ENCODE measurements around the gene PLA2G3.

DNA sequence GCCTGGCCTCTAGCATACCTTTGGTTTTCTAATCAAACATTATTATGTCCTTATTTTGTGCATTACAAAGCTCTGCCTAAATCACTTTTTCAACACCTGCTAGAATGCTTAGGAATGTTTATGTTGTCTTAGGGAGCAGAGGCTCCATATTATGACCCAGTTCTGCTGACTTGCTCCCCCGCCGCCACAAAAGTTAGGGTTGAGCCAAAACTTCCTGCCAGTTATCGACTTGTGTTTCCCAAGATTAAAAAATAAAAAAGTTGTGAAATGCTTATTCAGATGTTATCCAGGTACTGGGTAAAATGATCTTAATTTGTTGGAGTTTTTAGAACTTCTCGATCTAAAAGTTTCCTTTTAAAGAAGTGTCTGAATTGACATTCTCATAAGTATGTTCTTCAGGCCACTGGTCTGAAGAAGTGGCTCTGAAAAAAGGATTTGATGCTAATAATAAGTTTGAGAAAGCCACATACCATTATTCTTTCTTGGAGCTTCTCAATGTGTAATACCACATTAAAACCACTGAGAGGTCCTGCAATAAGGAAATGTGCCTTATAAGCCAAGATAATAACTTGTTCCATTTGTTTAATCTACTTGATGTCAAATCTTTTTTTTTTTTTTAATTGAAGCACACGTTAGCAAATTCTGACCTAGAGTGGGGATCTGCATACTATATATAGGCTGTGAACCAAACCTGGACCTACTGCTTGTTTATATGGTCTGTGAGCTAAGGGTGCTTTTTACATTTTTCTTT, 21.9 kb upstream of the PLA2G3 start:
- TF ChIP-seq, protein P1, sequence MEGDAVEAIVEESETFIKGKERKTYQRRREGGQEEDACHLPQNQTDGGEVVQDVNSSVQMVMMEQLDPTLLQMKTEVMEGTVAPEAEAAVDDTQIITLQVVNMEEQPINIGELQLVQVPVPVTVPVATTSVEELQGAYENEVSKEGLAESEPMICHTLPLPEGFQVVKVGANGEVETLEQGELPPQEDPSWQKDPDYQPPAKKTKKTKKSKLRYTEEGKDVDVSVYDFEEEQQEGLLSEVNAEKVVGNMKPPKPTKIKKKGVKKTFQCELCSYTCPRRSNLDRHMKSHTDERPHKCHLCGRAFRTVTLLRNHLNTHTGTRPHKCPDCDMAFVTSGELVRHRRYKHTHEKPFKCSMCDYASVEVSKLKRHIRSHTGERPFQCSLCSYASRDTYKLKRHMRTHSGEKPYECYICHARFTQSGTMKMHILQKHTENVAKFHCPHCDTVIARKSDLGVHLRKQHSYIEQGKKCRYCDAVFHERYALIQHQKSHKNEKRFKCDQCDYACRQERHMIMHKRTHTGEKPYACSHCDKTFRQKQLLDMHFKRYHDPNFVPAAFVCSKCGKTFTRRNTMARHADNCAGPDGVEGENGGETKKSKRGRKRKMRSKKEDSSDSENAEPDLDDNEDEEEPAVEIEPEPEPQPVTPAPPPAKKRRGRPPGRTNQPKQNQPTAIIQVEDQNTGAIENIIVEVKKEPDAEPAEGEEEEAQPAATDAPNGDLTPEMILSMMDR (IDR thresholded peaks at IDR 0.05; ENCODE audit: borderline replicate concordance, extremely low read depth, low read length, poor library complexity, severe bottlenecking), result no peak
- no peak for TF ChIP-seq EZH2 (IDR thresholded peaks at IDR 0.05; ENCODE audit: borderline replicate concordance, low read depth, low read length, severe bottlenecking)

Measured in DND-41 (cell line).